H9 (cell line): ENCODE results near the gene TBCEL. TPM values are rescaled to one million over a fixed set of nuclear protein-coding genes. Genes with fewer than 3 reads are reported as not detected.

Source experiments
- DNase-seq: peaks from one replicate; pipeline ENCODE4 v3.0.0-alpha.2; 2017
- H2AFZ ChIP-seq: one replicate; pipeline ENCODE4 v1.6.1; 2013; ENCODE audit warnings: mild to moderate bottlenecking, low read length, control low read depth, moderate library complexity
- H2AK5ac ChIP-seq: 2 replicates; pipeline ENCODE4 v1.6.1; 2013; ENCODE audit warnings: low read length, control low read depth, mixed read lengths; ENCODE audit not compliant: insufficient read length
- H2BK120ac ChIP-seq: one replicate; pipeline ENCODE4 v1.6.1; 2013; ENCODE audit warnings: low read depth, mild to moderate bottlenecking, low read length, control low read depth, inconsistent platforms; ENCODE audit not compliant: poor library complexity, severe bottlenecking
- H2BK12ac ChIP-seq: 2 replicates; pipeline ENCODE4 v1.6.1; 2013; ENCODE audit warnings: low read length, control low read depth, mixed read lengths, low read depth; ENCODE audit not compliant: insufficient read length
- H2BK15ac ChIP-seq: 2 replicates; pipeline ENCODE4 v1.6.1; 2013; ENCODE audit warnings: low read depth, low read length, control low read depth
- H2BK20ac ChIP-seq: one replicate; pipeline ENCODE4 v1.6.1; 2013; ENCODE audit warnings: low read depth, mild to moderate bottlenecking, low read length, control low read depth, inconsistent platforms; ENCODE audit not compliant: poor library complexity, severe bottlenecking
- H2BK5ac ChIP-seq: 2 replicates; pipeline ENCODE4 v1.6.1; 2013; ENCODE audit warnings: low read length, control low read depth, mixed read lengths; ENCODE audit not compliant: insufficient read length
- H3K14ac ChIP-seq: 2 replicates; pipeline ENCODE4 v1.6.1; 2013; ENCODE audit warnings: low read length, control low read depth; ENCODE audit not compliant: insufficient read depth
- H3K18ac ChIP-seq: 2 replicates; pipeline ENCODE4 v1.6.1; 2013; ENCODE audit warnings: low read depth, mild to moderate bottlenecking, mixed read lengths, low read length, control low read depth; ENCODE audit not compliant: insufficient read length
- H3K23ac ChIP-seq: 2 replicates; pipeline ENCODE4 v1.6.1; 2013; ENCODE audit warnings: low read length, control low read depth, mixed read lengths, low read depth; ENCODE audit not compliant: insufficient read length
- H3K23me2 ChIP-seq: 2 replicates; pipeline ENCODE4 v1.6.1; 2013; ENCODE audit warnings: low read depth, mild to moderate bottlenecking, mixed read lengths, low read length, control low read depth; ENCODE audit not compliant: insufficient read length, poor library complexity, severe bottlenecking
- H3K27ac ChIP-seq: 2 replicates; pipeline ENCODE4 v1.5.1; 2013; ENCODE audit warnings: low read length, control low read depth, mixed read lengths, low read depth; ENCODE audit not compliant: insufficient read length
- H3K27me3 ChIP-seq: 2 replicates; pipeline ENCODE4 v1.6.1; 2013; ENCODE audit warnings: low read length, control low read depth, inconsistent platforms; ENCODE audit not compliant: insufficient read depth
- H3K4ac ChIP-seq: 2 replicates; pipeline ENCODE4 v1.6.1; 2013; ENCODE audit warnings: low read depth, mild to moderate bottlenecking, control low read depth, inconsistent platforms, low read length, moderate library complexity
- H3K4me1 ChIP-seq: 2 replicates; pipeline ENCODE4 v1.6.1; 2013; ENCODE audit warnings: low read length, control low read depth, inconsistent platforms; ENCODE audit not compliant: insufficient read depth
- H3K4me2 ChIP-seq: 2 replicates; pipeline ENCODE4 v1.6.1; 2013; ENCODE audit warnings: low read length, control low read depth, mixed read lengths; ENCODE audit not compliant: insufficient read length, insufficient read depth
- H3K56ac ChIP-seq: 2 replicates; pipeline ENCODE4 v1.6.1; 2013; ENCODE audit warnings: low read depth, mild to moderate bottlenecking, mixed read lengths, low read length, control low read depth; ENCODE audit not compliant: insufficient read length
- H3K79me1 ChIP-seq: 2 replicates; pipeline ENCODE4 v1.6.1; 2013; ENCODE audit warnings: low read depth, mild to moderate bottlenecking, moderate library complexity, low read length, control low read depth, inconsistent platforms; ENCODE audit not compliant: insufficient read depth, poor library complexity, severe bottlenecking
- H3K79me2 ChIP-seq: 2 replicates; pipeline ENCODE4 v1.6.1; 2013; ENCODE audit warnings: low read length, control low read depth, inconsistent platforms; ENCODE audit not compliant: insufficient read depth
- H3K9ac ChIP-seq: 2 replicates; pipeline ENCODE4 v1.6.1; 2013; ENCODE audit warnings: low read length, control low read depth, mixed read lengths; ENCODE audit not compliant: insufficient read length; ENCODE audit errors: extremely low read depth
- H3K9me3 ChIP-seq: one replicate; pipeline ENCODE4 v1.6.1; 2013; ENCODE audit warnings: low read depth, low read length, inconsistent platforms; ENCODE audit not compliant: control insufficient read depth
- H3T11ph ChIP-seq: one replicate; pipeline ENCODE4 v1.6.1; 2013; ENCODE audit warnings: mild to moderate bottlenecking, low read length, control low read depth, inconsistent platforms
- H4K20me1 ChIP-seq: one replicate; pipeline ENCODE4 v1.6.1; 2013; ENCODE audit not compliant: control insufficient read depth, insufficient read length, insufficient read depth
- H4K5ac ChIP-seq: 2 replicates; pipeline ENCODE4 v1.6.1; 2013; ENCODE audit warnings: low read depth, mild to moderate bottlenecking, mixed read lengths, low read length, control low read depth; ENCODE audit not compliant: insufficient read length
- H4K8ac ChIP-seq: replicated peaks from 2 replicates; pipeline ENCODE4 v1.6.1; 2013; ENCODE audit warnings: low read length, control low read depth, mixed read lengths, low read depth; ENCODE audit not compliant: insufficient read length
- H4K91ac ChIP-seq: 2 replicates; pipeline ENCODE4 v1.6.1; 2013; ENCODE audit warnings: low read depth, mild to moderate bottlenecking, moderate library complexity, mixed read lengths, low read length, control low read depth; ENCODE audit not compliant: insufficient read length
- H3K27ac Mint-ChIP-seq, 3 experiments: 2 replicates in 2 of 3; 3 replicates in 1 of 3; pipeline ENCODE4 v1.8.0; 2020 to 2021; ENCODE audit warnings: mixed read lengths in 3 of 3, mild to moderate bottlenecking in 1 of 3, moderate library complexity in 1 of 3
- H3K27me3 Mint-ChIP-seq: 2 replicates; pipeline ENCODE4 v1.8.0; 2021; ENCODE audit warnings: low read depth, mild to moderate bottlenecking, moderate library complexity, mixed read lengths
- H3K36me3 Mint-ChIP-seq, 3 experiments: 2 replicates in 2 of 3; 3 replicates in 1 of 3; pipeline ENCODE4 v1.8.0; 2020 to 2021; ENCODE audit warnings: low read depth in 3 of 3, mixed read lengths in 3 of 3; ENCODE audit not compliant: insufficient read depth in 1 of 3
- H3K4me1 Mint-ChIP-seq, 2 experiments: 2 replicates each; pipeline ENCODE4 v1.8.0; 2020; ENCODE audit warnings: mixed read lengths in 2 of 2
- H3K4me3 Mint-ChIP-seq, 2 experiments: 2 replicates in 1 of 2; 3 replicates in 1 of 2; pipeline ENCODE4 v1.8.0; 2020 to 2021; ENCODE audit warnings: mild to moderate bottlenecking in 2 of 2, mixed read lengths in 2 of 2, moderate library complexity in 1 of 2
- H3K9me3 Mint-ChIP-seq, 2 experiments: 2 replicates in 1 of 2; 3 replicates in 1 of 2; pipeline ENCODE4 v1.8.0; 2020; ENCODE audit warnings: mild to moderate bottlenecking in 2 of 2, mixed read lengths in 2 of 2, moderate library complexity in 1 of 2
- CTCF ChIP-seq: fragments of 200-600 bp; sonication (generic); conservative IDR thresholded peaks from 3 replicates; pipeline ENCODE4 v1.8.0; 2021; ENCODE audit warnings: antibody characterized with exemption, mild to moderate bottlenecking
- WGBS: extraction: QIAGEN DNeasy Blood & Tissue Kit; methylation state at CpG from one replicate; pipeline ENCODE4 v1.1.7; 2013; ENCODE audit warnings: missing lambda C conversion rate, low lambda C conversion rate, mixed read lengths; ENCODE audit not compliant: insufficient read length; ENCODE audit errors: extremely low coverage; 5-methylcytosine and 5-hydroxymethylcytosine counted together
- total RNA-seq: library from RNA; stranded (reverse); gene quantifications from 2 replicates; pipeline ENCODE4 v1.2.1, GENCODE V29; 2021

Gene TBCEL
- total RNA-seq, 1 experiment from 2014 or later, result 17.3 TPM

GRCh38 chr11:121029153-121029552 lies 5.3 kb downstream of the TBCEL start:
- Histone ChIP-seq H3K14ac (no peak overlapping the region), H2BK15ac (no peak overlapping the region), H2BK120ac (no peak overlapping the region), H2AFZ (no peak overlapping the region), H3K18ac (no peak overlapping the region), H2BK5ac (no peak overlapping the region), H2BK20ac (no peak overlapping the region), H4K8ac (no peak overlapping the region), H3K23ac (no peak overlapping the region), H2AK5ac (no peak overlapping the region), H3K79me1 (no peaks in the 10 kb centered on the region), H3K4me2 (no peak overlapping the region), H3K27ac (no peak overlapping the region), H3K56ac (no peak overlapping the region), H3T11ph (no peak overlapping the region), H3K4ac (no peak overlapping the region), H3K79me2 (peaks cover 4% of the 10 kb centered on the region; the same call in 1 of the 2 replicates), H3K4me1 (0 out of 2 replicates have a peak, but pooled peaks cover 3% of the 10 kb centered on the region), H3K9me3 (no peaks in the 10 kb centered on the region), H4K5ac (no peak overlapping the region), H3K27me3 (no peaks in the 10 kb centered on the region), H3K9ac (no peak overlapping the region), H4K20me1 (no peaks in the 10 kb centered on the region), H3K23me2 (peaks cover 4% of the 10 kb centered on the region), H2BK12ac (no peak overlapping the region), H4K91ac (no peak overlapping the region)
- Mint-ChIP-seq H3K27ac (no peak overlapping the region), H3K27me3 (no peaks in the 10 kb centered on the region), H3K9me3 (no peaks in the 10 kb centered on the region), H3K4me3 (no peak overlapping the region), H3K36me3 (no peaks in the 10 kb centered on the region), H3K4me1 (peaks cover 13 to 14% of the 10 kb centered on the region in 2 experiments)
- DNase-seq, result no peak
- no peak for TF ChIP-seq CTCF
- WGBS, result no CpG with 5 or more reads among the region's 2 CpGs
